KG1 (cell line): ENCODE measurements around the gene ZMYND8.
"Not testable (repeated sequence)": the region's sequence is repeated elsewhere in the genome, so short reads cannot be mapped to it uniquely, and the experiment has no call there.

Experiments used
- DNase-seq: peaks from one replicate; lab custom pipeline; 2025; lab: John Stamatoyannopoulos, UW

ZMYND8 gene

GRCh38 chr20:47264137-47264769 lies 92.2 kb downstream of the ZMYND8 start:
- not testable (repeated sequence) for DNase-seq

GRCh38 chr20:47263465-47264084 lies 92.9 kb downstream of the ZMYND8 start:
- DNase-seq = no peak

- DNase-seq = no peak
Measured at GRCh38 chr20:47263080-47263464, 93.4 kb downstream of the ZMYND8 start.

GRCh38 chr20:47262365-47263013 lies 94.0 kb downstream of the ZMYND8 start:
- DNase-seq = no peak

GRCh38 chr20:47262008-47262364 lies 94.5 kb downstream of the ZMYND8 start:
- no peak for DNase-seq

- not testable (repeated sequence) for DNase-seq
Measured at GRCh38 chr20:47261161-47261774, 95.2 kb downstream of the ZMYND8 start.

- DNase-seq = not testable (repeated sequence)
Measured at GRCh38 chr20:47260540-47261126, 95.9 kb downstream of the ZMYND8 start.

- DNase-seq = no peak
Measured at GRCh38 chr20:47258745-47259695, 97.5 kb downstream of the ZMYND8 start.

GRCh38 chr20:47257771-47258170 lies 98.7 kb downstream of the ZMYND8 start:
- no peak for DNase-seq

- DNase-seq = no peak
Measured at GRCh38 chr20:47257256-47257655, 99.2 kb downstream of the ZMYND8 start.

GRCh38 chr20:47256668-47257236 lies 99.7 kb downstream of the ZMYND8 start:
- DNase-seq = no peak

GRCh38 chr20:47253872-47254271 lies 102.6 kb downstream of the ZMYND8 start:
- no peak for DNase-seq

- DNase-seq = no peak
Measured at GRCh38 chr20:47252879-47253307, 103.6 kb downstream of the ZMYND8 start.

GRCh38 chr20:47251154-47252020 lies 105.1 kb downstream of the ZMYND8 start:
- DNase-seq = no peak

GRCh38 chr20:47250360-47250759 lies 106.1 kb downstream of the ZMYND8 start:
- DNase-seq = no peak

GRCh38 chr20:47249913-47250312 lies 106.6 kb downstream of the ZMYND8 start:
- no peak for DNase-seq

- DNase-seq = no peak
Measured at GRCh38 chr20:47248448-47248966, 108.0 kb downstream of the ZMYND8 start.

GRCh38 chr20:47247972-47248371 lies 108.5 kb downstream of the ZMYND8 start:
- DNase-seq = no peak

GRCh38 chr20:47246061-47246777 lies 110.3 kb downstream of the ZMYND8 start:
- no peak for DNase-seq
